GM19193 (cell line): ENCODE data around the gene MAMSTR.

ENCODE experiments used
- POLR2A ChIP-seq: IDR thresholded peaks from 4 replicates; pipeline ENCODE4 v1.6.1; 2011; ENCODE audit not compliant: insufficient read depth, insufficient read length; ENCODE audit errors: extremely low read depth

Gene MAMSTR

DNA sequence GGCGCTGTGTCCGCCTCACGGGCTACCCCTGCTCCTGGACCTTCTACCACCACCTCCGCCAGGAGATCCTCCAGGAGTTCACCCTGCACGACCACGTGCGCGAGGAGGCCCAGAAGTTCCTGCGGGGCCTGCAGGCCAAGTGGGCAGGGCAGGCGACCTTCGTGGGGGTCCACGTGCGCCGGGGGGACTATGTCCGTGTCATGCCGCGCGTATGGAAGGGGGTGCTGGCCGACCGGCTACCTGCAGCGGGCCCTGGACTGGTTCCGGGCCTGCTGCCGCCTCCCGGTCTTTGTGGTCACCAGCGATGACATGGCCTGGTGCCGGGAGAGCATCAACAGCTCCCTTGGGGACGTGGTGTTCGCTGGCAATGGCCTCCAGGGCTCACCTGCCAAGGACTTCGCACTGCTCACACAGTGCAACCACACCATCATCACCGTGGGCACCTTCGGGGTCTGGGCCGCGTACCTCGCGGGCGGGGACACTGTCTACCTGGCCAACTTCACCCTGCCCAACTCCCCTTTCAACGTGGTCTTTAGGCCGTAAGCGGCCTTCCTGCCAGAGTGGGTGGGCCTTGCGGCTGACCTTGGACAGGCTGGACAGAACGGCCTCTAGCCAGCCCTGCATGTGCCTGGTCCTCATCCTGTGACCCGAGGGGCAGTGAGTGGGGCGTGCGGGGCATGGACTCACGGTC lies 38.9 kb downstream of the MAMSTR start:
- TF ChIP-seq POLR2A = no peak

DNA sequence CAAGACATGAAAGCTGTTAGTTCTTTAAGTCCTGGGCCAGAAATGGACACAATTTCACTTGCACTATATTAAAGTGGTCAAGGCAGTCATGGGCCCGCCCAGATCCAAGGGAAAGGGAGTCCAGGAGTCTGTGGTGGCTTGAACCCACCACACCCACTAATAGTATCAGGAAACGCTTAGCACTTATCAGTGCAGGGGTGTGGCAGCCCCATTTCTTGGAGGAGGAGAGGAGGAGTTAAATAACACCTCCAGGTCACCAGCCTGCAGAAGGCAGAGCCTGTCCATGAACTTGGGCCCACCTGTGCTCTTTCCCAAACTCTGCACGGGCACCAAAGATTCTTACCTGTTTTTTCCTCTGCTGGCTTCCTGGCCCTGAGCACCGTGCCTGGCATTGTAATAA lies 41.3 kb downstream of the MAMSTR start:
- TF ChIP-seq POLR2A = no peak

DNA sequence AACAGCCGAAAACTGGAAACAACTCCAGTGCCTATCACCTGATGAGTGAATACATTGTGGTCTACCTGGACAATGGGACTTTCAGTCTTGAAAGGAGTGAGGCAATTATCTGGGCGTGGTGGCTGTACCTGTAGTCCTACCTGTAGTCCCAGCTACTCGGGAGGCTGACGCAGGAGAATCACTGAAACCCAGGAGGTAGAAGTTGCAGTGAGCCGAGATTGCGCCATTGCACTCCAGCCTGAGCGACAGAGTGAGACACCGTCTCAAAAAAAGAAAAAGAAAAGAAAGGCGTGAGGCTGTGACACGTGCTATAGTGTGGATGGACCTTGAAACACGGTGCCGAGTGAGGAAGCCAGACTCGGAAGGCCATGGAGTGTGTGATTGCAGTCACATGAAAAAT lies 42.6 kb downstream of the MAMSTR start:
- TF ChIP-seq POLR2A = no peak

DNA sequence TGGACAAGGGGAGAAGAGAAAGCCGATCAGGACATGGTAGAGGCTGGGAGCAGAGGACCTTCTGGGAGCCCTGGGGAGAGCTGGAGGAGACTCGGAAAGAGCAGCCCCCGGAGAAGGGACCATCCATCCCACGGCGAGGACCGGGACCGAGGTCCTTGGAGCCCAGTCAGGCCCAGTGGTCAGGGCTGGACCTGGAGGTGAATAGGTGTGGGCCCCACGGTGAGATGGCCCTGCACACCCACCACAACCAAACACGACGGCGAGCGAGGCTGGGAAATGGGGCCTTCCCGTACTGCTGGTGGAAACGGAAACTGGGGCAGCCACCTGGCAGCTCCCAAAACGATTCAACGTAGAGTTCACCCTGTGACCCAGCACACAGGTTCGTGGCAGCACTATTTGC lies 43.0 kb downstream of the MAMSTR start:
- no peak for TF ChIP-seq POLR2A

DNA sequence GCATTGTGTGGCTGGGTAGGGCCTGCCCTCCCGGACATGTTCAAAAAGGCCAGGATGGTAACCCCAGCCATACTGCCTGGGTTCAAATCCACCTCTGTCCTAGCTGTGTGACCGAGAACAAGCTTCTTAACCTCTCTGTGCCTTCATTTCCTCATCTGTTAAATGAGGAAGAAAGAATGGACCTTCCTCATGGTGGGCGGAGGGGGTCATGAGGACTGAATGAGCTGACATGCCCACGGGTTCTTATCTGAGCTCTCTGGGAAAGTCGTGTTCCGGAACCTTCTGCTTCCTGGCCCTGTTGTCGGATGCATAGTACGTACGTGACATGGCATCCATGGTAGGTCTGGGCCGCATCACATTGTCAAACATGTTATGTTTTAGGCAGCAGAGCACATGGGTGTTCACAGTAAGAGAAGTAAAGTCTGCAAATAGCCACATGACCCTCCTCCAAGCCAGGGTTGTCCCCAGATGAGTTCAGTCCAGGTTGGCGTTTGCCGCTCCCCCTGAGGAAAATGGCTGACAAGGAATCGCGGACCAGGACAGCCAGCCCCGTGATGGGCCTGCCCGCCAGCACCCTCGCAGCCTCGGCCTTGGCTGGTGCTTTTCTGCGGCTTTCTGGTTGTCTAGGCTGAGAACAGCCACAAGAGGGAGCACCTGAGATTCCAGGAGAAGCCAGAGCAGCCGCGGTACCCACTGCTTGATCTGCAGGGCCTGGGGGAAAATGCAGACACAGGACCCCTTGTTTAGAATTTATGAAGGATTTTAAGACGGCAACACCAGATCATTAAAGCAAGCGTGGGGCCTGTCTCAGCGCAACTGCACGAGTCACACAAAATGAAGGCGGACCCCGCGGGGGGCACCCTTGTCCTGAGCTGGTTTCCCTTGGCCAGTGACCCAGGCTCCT lies 44.4 kb downstream of the MAMSTR start:
- TF ChIP-seq POLR2A = no peak

DNA sequence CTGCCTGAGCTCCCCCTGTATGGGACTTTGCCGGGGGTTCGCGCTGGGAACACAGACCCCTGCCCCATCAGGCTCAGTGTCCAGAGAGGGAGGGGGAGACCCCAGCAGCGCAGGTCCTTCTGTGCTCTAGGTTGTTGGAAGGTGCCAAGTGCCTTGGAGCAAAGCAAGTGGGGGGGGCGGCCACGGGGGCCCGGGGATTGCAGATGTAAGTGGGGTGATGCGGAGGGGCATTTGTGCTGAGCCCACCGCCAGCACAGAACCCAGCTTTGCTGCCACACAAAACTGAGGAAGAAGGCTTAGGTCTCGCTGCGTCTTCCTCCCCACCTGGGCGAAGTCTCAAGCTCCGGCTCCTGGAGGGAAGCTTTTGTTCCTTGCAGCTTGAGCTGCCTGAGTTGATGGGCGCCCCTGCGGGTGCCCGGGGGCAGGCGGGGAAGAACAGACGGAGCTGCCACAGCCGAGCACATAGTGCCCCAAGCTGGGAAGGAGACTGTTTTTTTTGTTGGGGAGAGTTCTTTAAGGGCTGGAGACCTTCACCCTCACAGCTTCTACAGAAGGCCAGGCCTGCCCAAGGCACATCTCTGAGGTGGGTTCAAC lies 45.2 kb downstream of the MAMSTR start:
- TF ChIP-seq POLR2A = no peak

DNA sequence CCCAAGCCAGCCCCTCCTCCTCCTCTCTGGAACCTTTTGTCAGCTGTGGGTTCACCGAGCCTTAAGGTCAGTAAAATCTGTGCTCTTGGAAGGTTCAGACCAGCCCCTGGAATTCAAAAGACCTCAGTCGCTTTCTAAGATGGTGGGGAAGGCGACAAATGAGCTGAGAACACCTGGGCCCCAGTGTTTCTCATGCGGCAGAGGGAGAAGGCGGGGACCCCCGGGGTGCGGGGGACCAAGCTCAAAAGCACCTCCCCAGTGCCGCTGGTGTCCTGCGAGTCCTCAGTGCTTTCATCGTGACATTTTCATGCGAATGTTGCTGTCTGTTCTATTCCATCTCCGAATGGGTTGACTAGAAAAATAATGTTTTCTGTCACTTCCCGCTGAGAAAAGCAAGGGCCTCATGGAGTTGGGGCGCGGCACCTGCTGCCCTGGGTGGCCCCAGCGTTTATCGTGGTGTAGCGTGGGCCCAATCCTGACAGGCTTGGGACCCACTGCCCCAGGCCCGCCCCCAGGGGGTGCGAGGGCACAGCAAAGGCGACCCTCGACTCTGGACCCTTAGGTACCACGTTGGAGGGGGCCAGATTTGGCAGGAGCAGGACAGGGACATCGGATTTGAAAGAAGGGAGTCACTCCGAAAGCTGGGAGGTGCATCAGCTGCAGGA lies 46.0 kb downstream of the MAMSTR start:
- TF ChIP-seq POLR2A = no peak

DNA sequence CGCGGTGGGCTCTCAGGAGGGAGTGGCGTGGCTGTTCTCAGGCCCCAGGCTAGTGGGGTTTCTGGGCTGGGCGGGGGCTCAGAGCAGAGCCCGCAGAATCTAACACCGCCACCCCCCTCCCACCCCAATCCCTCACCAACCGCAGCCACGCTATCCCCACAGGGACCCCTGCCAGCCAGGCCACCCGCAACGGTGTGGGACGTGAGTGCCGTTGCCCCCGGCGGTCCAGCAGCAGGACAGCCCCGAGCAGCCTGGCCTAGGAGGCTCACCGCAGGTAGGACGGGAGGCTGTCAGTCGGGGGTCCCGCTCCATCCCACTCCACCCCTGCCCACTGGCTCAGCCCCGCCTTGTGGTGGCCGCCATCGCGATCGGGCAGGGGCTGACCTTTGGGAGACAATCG lies 46.5 kb downstream of the MAMSTR start, which contains the start of gene NTN5:
NTN5 (minus strand) TSS at position 24 of the 400 bp plus-strand sequence. CDS start 2,031 bp downstream, outside the sequence.
- TF ChIP-seq POLR2A = no peak

DNA sequence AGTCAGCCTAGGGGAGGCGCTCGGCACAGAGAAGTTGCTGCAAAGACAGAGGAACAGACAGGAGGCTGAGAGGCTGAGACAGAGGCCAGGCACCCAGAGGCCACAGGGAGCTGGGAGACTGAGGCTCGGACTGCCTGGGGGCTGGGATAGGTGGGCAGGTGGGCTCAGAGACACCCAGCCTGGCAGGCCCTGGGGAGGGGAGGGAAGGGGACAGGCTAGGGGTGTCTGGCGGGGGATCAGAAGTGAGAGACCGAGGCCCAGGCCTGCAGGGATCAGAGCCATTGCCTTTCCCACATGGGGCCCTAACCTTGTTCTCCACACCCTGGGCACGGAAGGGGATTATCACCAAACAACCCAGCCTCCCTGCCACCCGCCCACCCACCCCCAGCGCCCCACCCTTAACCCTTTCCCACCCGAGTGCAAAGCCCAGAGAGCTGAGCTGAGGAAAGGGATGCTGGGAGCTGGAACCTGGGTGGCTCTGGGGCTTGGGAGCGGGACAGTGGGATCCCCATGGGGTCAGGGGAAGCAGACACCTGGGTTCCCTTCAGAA lies 48.0 kb downstream of the MAMSTR start:
- no peak for TF ChIP-seq POLR2A

DNA sequence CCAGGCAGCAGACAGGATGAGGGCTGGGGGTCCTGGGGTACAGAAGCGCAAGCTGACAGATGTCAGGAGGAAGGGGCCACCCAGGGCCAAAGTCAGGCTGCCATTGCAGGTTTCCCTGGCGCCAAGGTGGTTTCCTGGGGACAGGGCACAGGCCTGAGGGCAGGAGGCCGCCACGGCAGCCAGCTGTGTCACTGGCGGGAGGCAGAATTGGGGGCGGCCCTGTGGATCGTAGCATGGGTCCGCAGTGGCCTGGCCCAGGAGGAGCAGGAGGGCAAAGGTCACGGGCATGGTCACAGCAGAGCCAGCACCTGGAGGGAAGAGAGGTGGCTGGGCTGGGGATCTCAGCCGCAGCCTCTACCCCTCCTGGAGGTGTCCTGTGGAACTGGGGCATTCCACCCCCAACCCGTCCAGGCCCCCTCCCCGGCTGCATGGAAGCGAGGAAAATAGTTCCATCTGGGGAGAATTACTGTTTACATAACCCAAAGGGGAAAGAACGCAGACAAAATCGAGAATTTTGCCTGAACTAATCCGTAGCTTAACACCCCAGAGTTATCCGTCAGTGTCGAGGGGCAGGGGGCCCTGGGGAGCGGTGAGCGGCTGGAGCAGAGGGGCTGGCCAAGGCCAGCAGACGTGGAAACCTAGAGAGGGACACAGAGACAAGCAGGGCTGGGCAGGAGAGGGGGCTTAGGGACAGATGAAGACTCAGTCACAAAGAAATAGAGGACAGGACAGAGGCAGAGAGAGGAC lies 48.7 kb downstream of the MAMSTR start:
- no peak for TF ChIP-seq POLR2A

DNA sequence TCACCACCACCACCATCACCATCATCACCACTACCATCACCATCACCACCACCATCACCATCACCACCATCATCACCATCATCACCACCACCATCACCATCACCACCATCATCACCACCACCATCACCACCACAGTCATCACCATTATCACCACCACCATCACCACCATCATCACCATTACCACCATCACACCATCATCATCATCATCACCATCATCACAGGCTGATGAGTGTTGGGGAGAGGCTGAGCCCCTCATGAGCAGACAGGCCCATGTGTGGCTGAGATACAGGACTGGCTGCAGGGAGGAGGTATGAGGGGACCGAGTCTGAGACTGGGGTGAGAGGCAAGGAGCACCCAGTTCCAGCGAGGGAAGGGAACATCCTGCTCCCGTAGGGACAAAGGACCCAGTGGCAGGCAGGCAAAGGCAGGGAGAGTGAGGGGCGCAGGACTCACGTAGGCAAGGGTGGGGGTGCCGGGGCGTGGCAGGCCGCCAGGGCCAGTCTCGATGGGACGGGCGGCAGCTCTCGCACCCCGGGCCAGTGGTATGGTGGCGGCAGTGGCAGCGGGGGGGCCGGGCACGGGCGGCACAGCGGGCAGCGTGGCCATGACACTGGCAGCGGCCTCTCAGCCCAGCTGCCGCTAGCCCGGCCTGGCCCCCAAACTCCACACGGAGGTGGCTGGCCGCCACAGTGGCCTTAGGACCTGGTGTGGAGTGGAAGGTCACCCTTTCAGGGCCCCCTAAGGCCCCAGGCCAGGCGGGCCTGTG lies 49.4 kb downstream of the MAMSTR start:
- no peak for TF ChIP-seq POLR2A

DNA sequence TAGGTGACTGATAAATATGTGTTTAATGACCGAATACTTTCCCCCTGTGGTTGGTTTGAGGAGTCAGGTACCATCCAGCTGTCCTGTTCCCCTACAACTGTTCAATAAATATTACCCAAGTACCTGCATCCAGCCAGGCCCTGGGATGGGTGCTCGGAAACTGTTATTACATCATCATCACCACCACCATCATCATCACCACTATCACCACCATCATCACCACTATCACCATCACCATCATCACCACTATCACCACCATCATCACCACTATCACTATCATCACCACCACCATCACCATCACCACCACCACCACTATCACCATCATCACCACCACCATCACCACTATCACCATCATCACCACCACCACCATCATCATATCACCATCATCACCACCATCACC lies 50.8 kb downstream of the MAMSTR start:
- no peak for TF ChIP-seq POLR2A

DNA sequence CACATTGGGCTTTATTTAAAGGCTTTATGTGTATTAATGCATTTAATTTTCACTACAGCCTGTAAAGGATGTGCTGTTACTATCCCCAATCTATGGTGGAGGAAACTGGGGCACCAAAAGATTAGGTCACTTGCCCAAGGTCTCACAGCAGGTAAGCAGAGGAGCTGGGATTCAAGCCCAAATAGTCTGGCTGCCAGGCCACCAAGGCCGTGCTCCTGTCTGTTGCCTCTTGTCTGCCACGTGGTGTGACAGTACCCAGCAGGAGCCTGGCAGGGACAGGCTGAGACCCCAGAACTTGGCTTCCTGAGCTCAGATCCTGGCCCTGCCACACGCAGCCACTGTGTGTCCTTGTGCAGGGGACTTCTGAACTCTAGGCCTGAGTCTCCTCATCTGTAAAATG lies 51.2 kb downstream of the MAMSTR start:
- no peak for TF ChIP-seq POLR2A
